Hippocampal formation (tissue), 2 donors: ENCODE measurements around the gene MRPL33.
A peak's percentile ranks its signal among the peaks of the same experiment; 100 is the strongest.

Experiments used
- DNase-seq, 2 donors: peaks; one replicate each; lab custom pipeline; 2025; lab: John Stamatoyannopoulos, UW

Gene MRPL33

DNA sequence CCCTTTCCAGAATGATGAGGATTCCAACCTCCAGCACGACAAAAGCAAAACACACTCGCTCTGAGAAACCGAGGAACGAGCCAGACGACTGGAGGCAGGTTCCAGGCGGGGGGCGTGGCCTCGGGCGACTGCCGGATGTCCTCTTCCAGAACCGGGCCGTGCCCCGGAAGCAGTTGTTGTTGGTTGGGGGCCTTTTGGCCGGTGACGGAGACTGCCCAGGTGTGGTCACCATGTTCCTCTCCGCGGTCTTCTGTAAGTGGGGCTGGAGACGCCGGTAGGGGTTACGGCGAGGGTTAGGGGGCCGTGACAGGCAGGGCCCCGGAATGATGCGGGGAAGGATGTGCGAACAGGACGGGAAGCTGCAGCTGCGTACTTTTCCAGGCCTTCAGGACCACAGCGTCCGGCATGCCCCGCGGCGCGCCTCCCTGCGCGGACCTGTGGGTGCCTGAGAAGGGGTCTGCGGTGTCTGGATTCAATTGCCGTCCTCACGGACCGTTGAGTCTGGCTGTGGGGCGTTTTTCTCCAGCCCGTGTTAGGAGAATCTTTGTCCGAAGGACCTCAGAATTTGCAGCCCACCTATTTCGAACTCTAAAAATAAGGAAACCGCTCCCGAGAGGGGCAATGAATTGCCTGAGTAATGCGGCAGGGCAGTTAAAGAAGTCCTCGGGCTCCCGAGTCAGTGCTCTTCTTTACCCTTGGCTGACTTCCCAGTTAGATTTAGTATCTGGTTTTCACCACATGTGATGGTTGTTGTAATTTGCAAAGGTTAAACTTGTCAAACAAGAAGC is at the start of gene MRPL33:
MRPL33 (plus strand) TSS at position 172 of the 788 bp plus-strand sequence; CDS start at position 231, 59 bp downstream.
- peak; percentile 81 to 91 for DNase-seq

DNA sequence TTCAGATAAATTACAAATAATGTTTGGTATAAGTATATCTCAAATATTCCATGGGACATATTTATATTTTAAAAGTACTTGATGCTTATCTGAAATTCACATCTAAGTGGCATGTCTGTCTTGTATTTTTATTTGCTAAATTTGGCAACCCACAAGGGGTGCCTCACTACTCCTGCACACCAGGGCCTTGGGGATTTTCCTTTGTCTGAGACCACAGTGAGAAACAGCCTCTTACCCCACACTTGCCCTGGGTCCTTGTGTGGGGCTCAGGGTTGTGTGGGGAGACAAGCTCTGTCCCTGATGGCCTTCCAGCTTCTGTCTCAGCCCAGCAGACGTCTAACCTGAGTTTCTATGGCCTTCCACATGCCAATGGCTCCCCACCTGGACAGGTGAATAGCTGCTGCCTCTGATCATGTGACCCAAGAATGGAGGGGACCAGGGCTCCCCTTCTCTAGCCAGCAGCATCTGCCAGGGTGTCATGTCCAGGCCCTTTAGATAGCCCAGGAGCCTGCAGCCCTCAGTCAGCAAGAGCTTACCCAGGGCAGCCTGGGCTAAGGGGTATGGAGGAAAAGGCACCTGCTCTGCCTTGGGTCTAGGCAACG is 49.5 kb upstream of the MRPL33 start:
- DNase-seq = no peak

- peak; percentile 47 to 76 for DNase-seq
Observed at GRCh38 chr2:27723372-27724144, 48.0 kb upstream of the MRPL33 start.

- no peak for DNase-seq
Observed at GRCh38 chr2:27724191-27724590, 47.3 kb upstream of the MRPL33 start.

GRCh38 chr2:27724905-27725701 is 46.4 kb upstream of the MRPL33 start:
- no peak for DNase-seq

DNA sequence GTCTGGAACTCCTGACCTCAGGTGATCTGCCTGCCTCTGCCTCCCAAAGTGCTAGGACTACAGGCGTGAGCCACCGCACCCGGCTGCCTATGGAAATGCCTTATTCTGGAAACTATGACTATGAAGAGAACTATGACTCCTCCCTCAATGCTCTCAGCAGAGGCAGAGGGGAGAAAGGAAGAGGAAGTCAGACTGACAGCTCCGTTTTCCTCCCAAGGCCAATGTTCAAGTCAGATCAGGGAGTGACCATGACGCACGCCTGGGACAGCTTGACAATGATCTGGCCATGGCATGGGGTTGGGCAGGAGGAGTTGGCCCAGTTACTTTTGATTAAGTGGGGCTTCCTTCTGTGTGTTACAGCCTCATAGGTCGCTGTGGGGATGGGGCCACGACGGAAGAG is 44.3 kb upstream of the MRPL33 start:
- no peak for DNase-seq

GRCh38 chr2:27728081-27728858 is 43.2 kb upstream of the MRPL33 start:
- no peak for DNase-seq

GRCh38 chr2:27729198-27729597 is 42.3 kb upstream of the MRPL33 start:
- DNase-seq = no peak

- no peak for DNase-seq
Observed at GRCh38 chr2:27729614-27730013, 41.9 kb upstream of the MRPL33 start.

DNA sequence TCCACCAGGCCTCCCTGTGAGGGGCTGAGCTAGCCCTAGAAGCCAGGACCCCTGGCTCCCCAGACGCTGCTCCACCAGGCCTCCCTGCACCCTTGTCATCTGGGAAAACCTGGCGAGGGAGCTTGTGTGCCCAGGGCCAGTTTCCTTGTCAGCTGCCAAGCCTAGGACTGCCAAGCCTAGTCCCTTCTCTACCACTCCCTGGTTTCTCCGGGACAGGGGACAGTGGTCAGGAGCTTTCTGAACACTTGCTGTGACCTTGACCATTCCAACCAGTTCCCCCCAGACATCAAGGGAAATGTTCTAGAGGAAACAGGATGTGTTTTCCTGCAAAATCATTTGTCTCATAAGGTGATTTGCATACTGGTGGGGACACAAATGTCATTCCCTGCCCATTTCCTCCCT is 41.3 kb upstream of the MRPL33 start:
- DNase-seq = no peak

DNA sequence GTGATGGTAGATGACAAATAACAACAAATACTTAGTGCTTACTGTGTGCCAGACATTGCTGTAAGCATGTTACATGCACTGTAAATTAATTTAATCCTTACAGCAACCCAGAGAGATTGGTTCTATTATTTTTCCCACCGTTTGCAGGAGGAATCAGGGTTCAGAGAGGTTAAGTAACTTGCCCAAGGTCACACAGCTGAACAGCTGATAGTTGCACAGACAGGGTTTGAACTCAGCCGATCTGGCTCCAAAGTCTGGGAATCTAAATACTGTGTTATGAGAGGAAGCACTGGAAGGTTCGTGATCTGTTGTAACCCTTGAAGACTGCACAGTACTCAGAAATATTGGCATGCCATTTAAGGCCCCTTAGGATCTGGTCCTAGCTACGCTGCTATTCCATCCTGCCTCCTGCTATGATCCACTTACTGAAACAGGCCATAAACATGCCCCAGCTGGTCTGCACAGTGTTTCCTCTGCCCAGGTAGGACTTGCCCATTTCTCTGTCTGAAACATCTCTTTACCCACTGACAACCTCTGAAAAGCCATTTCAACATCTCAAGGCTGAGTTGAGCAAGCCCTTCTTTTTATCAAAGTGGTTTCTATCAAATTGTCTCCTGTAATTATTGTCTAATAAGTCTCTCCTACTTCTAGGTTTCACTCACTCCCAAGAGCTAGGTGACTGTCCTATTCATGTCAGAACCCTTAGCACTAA is 40.4 kb upstream of the MRPL33 start:
- DNase-seq = no peak

DNA sequence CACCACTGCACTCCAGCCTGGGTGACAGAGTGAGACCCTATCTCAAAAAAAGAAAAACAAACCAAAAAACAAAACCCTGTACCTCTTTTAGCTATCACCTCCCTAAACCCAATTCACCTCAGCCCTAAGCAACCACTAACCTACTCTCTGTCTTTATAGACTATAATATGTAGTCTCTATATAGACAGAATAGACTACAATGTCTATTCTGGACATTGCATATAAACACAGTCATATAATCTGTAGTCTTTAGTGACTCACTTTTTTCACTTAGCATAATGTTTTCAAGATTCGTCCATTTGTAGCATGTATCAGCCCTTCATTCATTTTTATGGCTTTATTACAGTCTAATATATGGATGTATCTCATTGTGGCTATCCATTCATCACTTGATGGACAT is 37.2 kb upstream of the MRPL33 start:
- DNase-seq = no peak

GRCh38 chr2:27735263-27735904 is 36.1 kb upstream of the MRPL33 start:
- no peak for DNase-seq

GRCh38 chr2:27736031-27736889 is 35.3 kb upstream of the MRPL33 start:
- DNase-seq = no peak

- no peak for DNase-seq
Observed at GRCh38 chr2:27736890-27737204, 34.7 kb upstream of the MRPL33 start.

DNA sequence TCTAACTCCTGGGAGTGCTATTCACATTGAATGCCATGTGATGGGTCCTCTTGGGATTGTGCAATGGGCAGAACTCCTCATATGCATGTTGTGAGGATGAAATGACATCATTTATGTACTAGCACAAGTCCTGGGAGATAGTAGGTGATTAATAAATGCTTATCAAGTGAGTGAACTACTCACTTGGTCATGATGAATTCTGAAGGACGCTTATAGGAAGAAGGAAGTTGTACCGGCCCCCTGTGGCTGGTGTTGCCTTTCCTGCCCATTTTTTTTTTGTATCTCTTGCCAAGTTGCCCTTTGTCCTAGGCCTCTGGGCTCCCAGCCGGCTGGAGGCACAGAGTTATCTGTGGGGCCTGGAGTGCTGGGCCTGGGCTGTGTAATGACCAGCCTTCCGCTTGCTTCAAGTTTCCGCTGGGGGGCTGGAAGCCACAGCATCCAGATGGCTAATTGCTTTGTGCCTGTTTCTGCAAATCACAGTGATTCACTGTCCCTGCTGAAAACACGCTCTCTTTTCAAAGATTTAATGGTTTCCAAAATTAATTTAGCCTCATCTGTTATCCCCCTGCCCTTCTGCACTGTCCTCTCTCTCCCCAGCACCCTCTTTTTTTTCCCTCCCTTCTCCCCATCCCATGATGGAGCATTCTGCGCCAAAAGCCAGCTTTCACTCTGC is 33.7 kb upstream of the MRPL33 start:
- no peak for DNase-seq

GRCh38 chr2:27738349-27739057 is 33.0 kb upstream of the MRPL33 start:
- no peak for DNase-seq

DNA sequence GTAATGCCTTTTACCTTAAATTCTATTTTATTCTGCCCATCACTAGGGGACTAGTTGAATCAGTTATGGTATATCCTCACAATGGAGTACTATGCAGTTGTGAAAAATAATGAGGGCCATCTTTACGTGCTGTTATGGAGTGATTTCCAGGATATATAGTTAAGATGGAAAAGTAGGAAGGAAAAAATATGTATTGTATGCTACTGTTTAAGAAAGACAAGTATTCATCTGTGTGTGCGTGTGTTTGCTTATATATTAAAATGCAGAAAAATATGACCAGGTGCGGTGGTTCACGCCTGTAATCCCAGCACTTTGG is 32.5 kb upstream of the MRPL33 start:
- DNase-seq = no peak
